ENCODE data around the gene FRMPD2.

FRMPD2 gene

GRCh38 chr10:48210391-48210790 is 64.1 kb downstream of the FRMPD2 start:
- TF ChIP-seq EZH2 (IDR thresholded peaks at IDR 0.05; ENCODE audit: borderline replicate concordance, low read length) = no peak
- TF ChIP-seq CTCF (IDR thresholded peaks at IDR 0.05; ENCODE audit: low read length) = no peak
- H3K36me3 ChIP-seq (ENCODE audit: insufficient read depth, low read length) = no peaks in the 10 kb centered on the region
- H3K4me1 ChIP-seq (ENCODE audit: insufficient read depth, low read length, severe bottlenecking) = no peaks in the 10 kb centered on the region
- no peak overlapping the region for H3K4me2 ChIP-seq (ENCODE audit: low read length)
- H3K79me2 ChIP-seq (ENCODE audit: insufficient read depth, low read length) = no peaks in the 10 kb centered on the region
- H3K9me3 ChIP-seq (ENCODE audit: low read length) = no peaks in the 10 kb centered on the region
- H4K20me1 ChIP-seq (ENCODE audit: insufficient read depth, low read length) = no peaks in the 10 kb centered on the region
- no peak overlapping the region for H2AFZ ChIP-seq (ENCODE audit: low read length)
- no peaks in the 10 kb centered on the region for H3K27me3 ChIP-seq (ENCODE audit: insufficient read depth, low read length)
- H3K9me2 ChIP-seq (ENCODE audit: low read depth, low read length) = no peaks in the 10 kb centered on the region
- H3K9ac ChIP-seq (ENCODE audit: low read length) = no peak overlapping the region
- no peak overlapping the region for H3K4me3 ChIP-seq (ENCODE audit: low read depth, low read length, poor library complexity, severe bottlenecking)
- no peak overlapping the region for H3K27ac ChIP-seq (ENCODE audit: low read depth, low read length, poor library complexity, severe bottlenecking)
- no peaks in the 10 kb centered on the region for H3F3A ChIP-seq (ENCODE audit: insufficient read depth, low read length)

GRCh38 chr10:48209241-48209640 is 65.3 kb downstream of the FRMPD2 start:
- Histone ChIP-seq H3K36me3 (ENCODE audit: insufficient read depth, low read length) (no peaks in the 10 kb centered on the region), H3K27me3 (ENCODE audit: insufficient read depth, low read length) (no peaks in the 10 kb centered on the region), H3K27ac (ENCODE audit: low read depth, low read length, poor library complexity, severe bottlenecking) (no peak overlapping the region), H3F3A (ENCODE audit: insufficient read depth, low read length) (no peaks in the 10 kb centered on the region), H3K9me2 (ENCODE audit: low read depth, low read length) (no peaks in the 10 kb centered on the region), H3K9ac (ENCODE audit: low read length) (no peak overlapping the region), H3K4me2 (ENCODE audit: low read length) (no peak overlapping the region), H3K79me2 (ENCODE audit: insufficient read depth, low read length) (no peaks in the 10 kb centered on the region), H3K4me1 (ENCODE audit: insufficient read depth, low read length, severe bottlenecking) (no peaks in the 10 kb centered on the region), H3K9me3 (ENCODE audit: low read length) (no peaks in the 10 kb centered on the region), H2AFZ (ENCODE audit: low read length) (no peak overlapping the region), H3K4me3 (ENCODE audit: low read depth, low read length, poor library complexity, severe bottlenecking) (no peak overlapping the region), H4K20me1 (ENCODE audit: insufficient read depth, low read length) (no peaks in the 10 kb centered on the region)
- no peak for TF ChIP-seq EZH2 (IDR thresholded peaks at IDR 0.05; ENCODE audit: borderline replicate concordance, low read length)
- TF ChIP-seq CTCF (IDR thresholded peaks at IDR 0.05; ENCODE audit: low read length) = no peak

GRCh38 chr10:48207853-48208252 is 66.6 kb downstream of the FRMPD2 start:
- Histone ChIP-seq H3K4me2 (ENCODE audit: low read length) (no peak overlapping the region), H3K9me2 (ENCODE audit: low read depth, low read length) (no peaks in the 10 kb centered on the region), H3K9ac (ENCODE audit: low read length) (no peak overlapping the region), H3K4me3 (ENCODE audit: low read depth, low read length, poor library complexity, severe bottlenecking) (no peak overlapping the region), H3F3A (ENCODE audit: insufficient read depth, low read length) (no peaks in the 10 kb centered on the region), H3K27ac (ENCODE audit: low read depth, low read length, poor library complexity, severe bottlenecking) (no peak overlapping the region), H3K4me1 (ENCODE audit: insufficient read depth, low read length, severe bottlenecking) (no peaks in the 10 kb centered on the region), H3K9me3 (ENCODE audit: low read length) (no peaks in the 10 kb centered on the region), H3K79me2 (ENCODE audit: insufficient read depth, low read length) (no peaks in the 10 kb centered on the region), H2AFZ (ENCODE audit: low read length) (no peak overlapping the region), H3K36me3 (ENCODE audit: insufficient read depth, low read length) (no peaks in the 10 kb centered on the region), H4K20me1 (ENCODE audit: insufficient read depth, low read length) (no peaks in the 10 kb centered on the region), H3K27me3 (ENCODE audit: insufficient read depth, low read length) (no peaks in the 10 kb centered on the region)
- TF ChIP-seq EZH2 (IDR thresholded peaks at IDR 0.05; ENCODE audit: borderline replicate concordance, low read length) (no peak), CTCF (IDR thresholded peaks at IDR 0.05; ENCODE audit: low read length) (no peak)
